Astrocyte of the cerebellum (primary cell): Measurements from ENCODE around the gene PLXND1.

ENCODE experiments used
- DNase-seq: peaks from one replicate; pipeline ENCODE4 v3.0.0-alpha.2; 2011; ENCODE audit warnings: low read depth
- H3K4me3 ChIP-seq: 2 replicates; pipeline ENCODE4 v1.5.1; 2011; ENCODE audit warnings: mild to moderate bottlenecking, low read depth, low read length, moderate library complexity
- in situ Hi-C: cut with HindIII; loops from 2 replicates; pipeline ENCODE4 v1.10.0; 2017; ENCODE audit warnings: low sequenced_read_pairs
- TF ChIP-seq, protein P1 (sequence below): IDR thresholded peaks from 2 replicates; pipeline ENCODE4 v1.5.1; 2012; ENCODE audit warnings: low read length, low read depth, moderate library complexity, mild to moderate bottlenecking; ENCODE audit errors: missing control alignments

PLXND1 gene

DNA sequence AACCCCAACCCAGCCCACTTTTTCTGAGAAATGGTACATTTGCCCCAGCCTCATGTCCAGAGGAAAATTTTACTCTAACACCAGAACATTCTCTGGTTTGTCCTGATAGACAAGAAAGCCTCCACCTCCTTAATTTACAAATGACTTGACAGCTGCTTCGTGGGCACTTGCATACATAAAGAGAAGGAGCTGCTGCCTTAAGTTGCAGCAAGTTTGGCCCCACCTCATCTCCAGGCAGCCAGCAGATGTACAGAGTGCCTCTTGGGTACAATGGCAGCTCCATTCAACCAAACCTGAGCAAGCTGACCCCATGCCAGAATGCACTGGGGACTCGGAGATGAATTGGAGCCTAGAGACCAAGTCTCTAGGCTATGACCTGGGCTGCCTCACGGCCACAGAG lies 69.7 kb downstream of the PLXND1 start:
- no peak for DNase-seq
- in situ Hi-C loops = no loop called here
- H3K4me3 ChIP-seq = no peak overlapping the region
- TF ChIP-seq, protein P1, sequence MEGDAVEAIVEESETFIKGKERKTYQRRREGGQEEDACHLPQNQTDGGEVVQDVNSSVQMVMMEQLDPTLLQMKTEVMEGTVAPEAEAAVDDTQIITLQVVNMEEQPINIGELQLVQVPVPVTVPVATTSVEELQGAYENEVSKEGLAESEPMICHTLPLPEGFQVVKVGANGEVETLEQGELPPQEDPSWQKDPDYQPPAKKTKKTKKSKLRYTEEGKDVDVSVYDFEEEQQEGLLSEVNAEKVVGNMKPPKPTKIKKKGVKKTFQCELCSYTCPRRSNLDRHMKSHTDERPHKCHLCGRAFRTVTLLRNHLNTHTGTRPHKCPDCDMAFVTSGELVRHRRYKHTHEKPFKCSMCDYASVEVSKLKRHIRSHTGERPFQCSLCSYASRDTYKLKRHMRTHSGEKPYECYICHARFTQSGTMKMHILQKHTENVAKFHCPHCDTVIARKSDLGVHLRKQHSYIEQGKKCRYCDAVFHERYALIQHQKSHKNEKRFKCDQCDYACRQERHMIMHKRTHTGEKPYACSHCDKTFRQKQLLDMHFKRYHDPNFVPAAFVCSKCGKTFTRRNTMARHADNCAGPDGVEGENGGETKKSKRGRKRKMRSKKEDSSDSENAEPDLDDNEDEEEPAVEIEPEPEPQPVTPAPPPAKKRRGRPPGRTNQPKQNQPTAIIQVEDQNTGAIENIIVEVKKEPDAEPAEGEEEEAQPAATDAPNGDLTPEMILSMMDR = no peak

DNA sequence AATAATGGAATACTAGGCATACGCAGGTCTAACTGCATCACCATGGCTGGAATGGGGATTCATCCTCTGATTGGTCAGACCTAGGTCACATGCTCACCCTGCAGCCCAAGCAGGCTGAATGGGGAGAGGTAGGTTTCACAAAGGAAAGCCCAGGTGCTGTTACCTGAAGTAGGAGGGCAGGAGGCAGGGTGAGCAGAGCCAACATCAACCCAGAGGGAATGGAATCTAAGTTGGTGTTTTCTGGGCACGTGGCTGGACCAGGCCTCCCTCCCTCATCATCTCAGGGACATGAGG lies 70.2 kb downstream of the PLXND1 start:
- in situ Hi-C loops = no loop called here
- TF ChIP-seq, protein P1 = no peak
- no peak for DNase-seq

DNA sequence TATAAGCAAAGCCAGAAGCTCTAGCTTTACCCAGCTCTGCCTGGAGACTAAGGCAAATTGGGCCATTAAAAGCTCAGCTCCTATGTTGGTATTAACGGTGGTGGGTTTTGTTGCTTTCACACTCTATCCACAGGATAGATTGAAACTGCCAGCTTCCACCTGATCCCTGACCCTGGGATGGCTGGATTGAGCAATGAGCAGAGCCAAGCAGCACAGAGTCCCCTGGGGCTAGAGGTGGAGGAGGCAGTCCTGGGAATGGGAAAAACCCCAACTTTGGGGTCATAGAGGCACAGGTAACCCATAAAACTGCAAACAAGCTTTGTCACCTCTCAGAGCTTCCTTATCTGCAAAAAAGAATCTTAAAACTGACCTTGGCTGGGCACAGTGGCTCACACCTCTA lies 71.4 kb downstream of the PLXND1 start:
- in situ Hi-C loops = no loop called here
- no peak for DNase-seq
- TF ChIP-seq, protein P1 = no peak

More for the DNA sequence above, 70.2 kb downstream of the PLXND1 start:
- H3K4me3 ChIP-seq = no peak overlapping the region

DNA sequence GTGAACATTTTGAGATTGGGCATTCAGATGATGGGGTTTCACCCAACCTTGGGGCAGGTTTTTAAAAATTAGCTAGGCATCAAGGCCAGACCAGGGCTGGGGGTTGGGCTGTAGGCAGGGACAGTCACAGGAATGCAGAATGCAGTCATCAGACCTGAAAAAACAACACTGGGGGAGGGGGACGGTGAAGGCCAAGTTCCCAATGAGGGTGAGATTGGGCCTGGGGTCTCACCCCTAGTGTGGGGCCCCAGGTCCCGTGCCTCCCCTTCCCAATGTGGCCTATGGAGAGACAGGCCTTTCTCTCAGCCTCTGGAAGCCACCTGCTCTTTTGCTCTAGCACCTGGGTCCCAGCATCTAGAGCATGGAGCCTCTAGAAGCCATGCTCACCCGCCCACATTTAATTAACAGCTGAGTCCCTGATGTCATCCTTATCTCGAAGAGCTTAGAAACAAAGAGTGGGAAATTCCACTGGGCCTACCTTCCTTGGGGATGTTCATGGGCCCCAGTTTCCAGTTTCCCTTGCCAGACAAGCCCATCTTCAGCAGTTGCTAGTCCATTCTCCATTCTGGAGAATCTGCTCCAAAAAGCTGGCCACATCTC lies 71.9 kb downstream of the PLXND1 start:
- in situ Hi-C loops = no loop called here
- TF ChIP-seq, protein P1 = no peak
- H3K4me3 ChIP-seq = no peak overlapping the region
- no peak for DNase-seq

More for the DNA sequence above, 71.4 kb downstream of the PLXND1 start:
- no peak overlapping the region for H3K4me3 ChIP-seq

DNA sequence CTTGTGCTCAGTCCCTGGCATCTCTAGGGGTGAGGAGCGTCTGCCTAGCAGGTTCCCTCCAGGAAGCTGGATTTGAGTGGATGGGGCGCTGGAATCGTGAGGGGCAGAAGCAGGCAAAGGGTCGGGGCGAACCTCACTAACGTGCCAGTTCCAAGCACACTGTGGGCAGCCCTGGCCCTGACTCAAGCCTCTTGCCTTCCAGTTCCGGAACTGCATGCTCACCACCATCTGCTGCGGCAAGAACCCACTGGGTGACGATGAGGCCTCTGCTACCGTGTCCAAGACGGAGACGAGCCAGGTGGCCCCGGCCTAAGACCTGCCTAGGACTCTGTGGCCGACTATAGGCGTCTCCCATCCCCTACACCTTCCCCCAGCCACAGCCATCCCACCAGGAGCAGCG lies 73.1 kb downstream of the PLXND1 start:
- H3K4me3 ChIP-seq = no peak overlapping the region
- no peak for DNase-seq
- TF ChIP-seq, protein P1 = no peak
- in situ Hi-C loops = no loop called here

DNA sequence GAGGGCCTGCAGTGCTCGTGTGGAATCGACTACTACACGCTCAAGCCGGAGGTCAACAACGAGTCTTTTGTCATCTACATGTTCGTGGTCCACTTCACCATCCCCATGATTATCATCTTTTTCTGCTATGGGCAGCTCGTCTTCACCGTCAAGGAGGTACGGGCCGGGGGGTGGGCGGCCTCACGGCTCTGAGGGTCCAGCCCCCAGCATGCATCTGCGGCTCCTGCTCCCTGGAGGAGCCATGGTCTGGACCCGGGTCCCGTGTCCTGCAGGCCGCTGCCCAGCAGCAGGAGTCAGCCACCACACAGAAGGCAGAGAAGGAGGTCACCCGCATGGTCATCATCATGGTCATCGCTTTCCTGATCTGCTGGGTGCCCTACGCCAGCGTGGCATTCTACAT lies 74.2 kb downstream of the PLXND1 start:
- in situ Hi-C loops = no loop called here
- no peak for DNase-seq
- no peak overlapping the region for H3K4me3 ChIP-seq
- TF ChIP-seq, protein P1 = no peak

DNA sequence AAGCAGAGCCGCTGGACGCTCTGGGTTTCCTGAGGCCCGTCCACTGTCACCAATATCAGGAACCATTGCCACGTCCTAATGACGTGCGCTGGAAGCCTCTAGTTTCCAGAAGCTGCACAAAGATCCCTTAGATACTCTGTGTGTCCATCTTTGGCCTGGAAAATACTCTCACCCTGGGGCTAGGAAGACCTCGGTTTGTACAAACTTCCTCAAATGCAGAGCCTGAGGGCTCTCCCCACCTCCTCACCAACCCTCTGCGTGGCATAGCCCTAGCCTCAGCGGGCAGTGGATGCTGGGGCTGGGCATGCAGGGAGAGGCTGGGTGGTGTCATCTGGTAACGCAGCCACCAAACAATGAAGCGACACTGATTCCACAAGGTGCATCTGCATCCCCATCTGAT lies 74.8 kb downstream of the PLXND1 start:
- no peak overlapping the region for H3K4me3 ChIP-seq
- in situ Hi-C loops = no loop called here
- TF ChIP-seq, protein P1 = no peak
- no peak for DNase-seq
